Measurements from ENCODE around the gene SEMA4F.

DNA sequence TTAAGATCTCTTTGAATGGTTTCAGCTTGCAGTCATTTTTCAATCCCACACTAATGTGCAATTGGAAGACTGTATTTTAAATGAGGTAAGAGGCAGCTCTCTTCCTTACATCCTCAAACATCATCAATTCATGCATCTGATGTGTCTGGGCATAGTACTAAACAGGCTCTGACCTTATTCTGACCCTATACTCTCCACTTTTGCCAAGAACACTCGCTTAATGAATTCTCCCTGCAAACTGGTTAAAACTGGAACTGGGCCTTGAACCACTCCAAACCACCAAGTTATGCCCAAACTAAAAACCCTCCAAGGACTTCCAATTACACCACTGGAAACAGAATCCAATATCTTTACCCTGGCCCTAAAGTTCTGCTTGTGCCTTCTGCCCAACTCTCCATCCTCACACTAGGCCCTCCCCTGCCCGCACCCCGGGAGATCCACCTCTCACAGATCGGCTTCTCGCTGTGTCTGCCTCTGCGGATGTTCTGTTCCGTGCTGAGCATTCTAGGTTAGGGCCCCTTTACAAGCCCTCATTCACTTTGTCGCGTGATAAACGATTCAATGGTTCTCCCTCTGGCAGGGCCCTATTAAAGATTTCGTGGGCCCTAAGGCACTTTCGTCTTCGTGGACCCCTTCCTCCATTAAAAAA lies 7.1 kb upstream of the SEMA4F start:
- TF ChIP-seq, protein P1, sequence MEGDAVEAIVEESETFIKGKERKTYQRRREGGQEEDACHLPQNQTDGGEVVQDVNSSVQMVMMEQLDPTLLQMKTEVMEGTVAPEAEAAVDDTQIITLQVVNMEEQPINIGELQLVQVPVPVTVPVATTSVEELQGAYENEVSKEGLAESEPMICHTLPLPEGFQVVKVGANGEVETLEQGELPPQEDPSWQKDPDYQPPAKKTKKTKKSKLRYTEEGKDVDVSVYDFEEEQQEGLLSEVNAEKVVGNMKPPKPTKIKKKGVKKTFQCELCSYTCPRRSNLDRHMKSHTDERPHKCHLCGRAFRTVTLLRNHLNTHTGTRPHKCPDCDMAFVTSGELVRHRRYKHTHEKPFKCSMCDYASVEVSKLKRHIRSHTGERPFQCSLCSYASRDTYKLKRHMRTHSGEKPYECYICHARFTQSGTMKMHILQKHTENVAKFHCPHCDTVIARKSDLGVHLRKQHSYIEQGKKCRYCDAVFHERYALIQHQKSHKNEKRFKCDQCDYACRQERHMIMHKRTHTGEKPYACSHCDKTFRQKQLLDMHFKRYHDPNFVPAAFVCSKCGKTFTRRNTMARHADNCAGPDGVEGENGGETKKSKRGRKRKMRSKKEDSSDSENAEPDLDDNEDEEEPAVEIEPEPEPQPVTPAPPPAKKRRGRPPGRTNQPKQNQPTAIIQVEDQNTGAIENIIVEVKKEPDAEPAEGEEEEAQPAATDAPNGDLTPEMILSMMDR (IDR thresholded peaks at IDR 0.05) = no peak
- no peak for TF ChIP-seq POLR2AphosphoS5 (IDR thresholded peaks at IDR 0.05)
